A673 (cell line): ENCODE measurements around the gene CEP126. TPM values are rescaled to one million over a fixed set of nuclear protein-coding genes. Genes with fewer than 3 reads are reported as not detected.

ENCODE experiments used
- BruUV-seq: library from RNA; stranded (reverse); fragments of 400-500 nt; replicated peaks from 2 replicates; lab custom pipeline; 2021; lab: Mats Ljungman, UMichigan
- CTCF ChIA-PET: fragments of 300-600 bp; sonication (Branson Sonifier 250); formaldehyde crosslinking; loops from one replicate; lab custom pipeline; 2022; ENCODE audit warnings: antibody characterized with exemption; lab: Charles Lee
- POLR2A ChIA-PET: fragments of 300-600 bp; sonication (Branson Sonifier 250); formaldehyde crosslinking; loops from one replicate; lab custom pipeline; 2022; ENCODE audit warnings: antibody characterized with exemption; ENCODE audit not compliant: low non-redundant PET; lab: Charles Lee
- DNase-seq: peaks from one replicate; pipeline ENCODE4 v3.0.0-alpha.2; 2015; ENCODE audit warnings: low spot score
- H3K27ac ChIP-seq: fragments of 200-600 bp; sonication (generic); 2 replicates; pipeline ENCODE4 v1.5.1; 2016; ENCODE audit warnings: mixed run types, low read depth, mild to moderate bottlenecking, mixed read lengths, antibody characterized with exemption, low read length; ENCODE audit not compliant: poor library complexity, severe bottlenecking
- H3K27me3 ChIP-seq: fragments of 200-600 bp; sonication (generic); replicated peaks from 2 replicates; pipeline ENCODE4 v1.6.1; 2017; ENCODE audit warnings: mixed run types, low read depth, mild to moderate bottlenecking, mixed read lengths, antibody characterized with exemption, low read length; ENCODE audit not compliant: insufficient read depth, poor library complexity
- H3K36me3 ChIP-seq: fragments of 200-600 bp; sonication (generic); 2 replicates; pipeline ENCODE4 v1.6.1; 2016; ENCODE audit warnings: mixed run types, mild to moderate bottlenecking, mixed read lengths, antibody characterized with exemption, low read length; ENCODE audit not compliant: insufficient read depth, poor library complexity, severe bottlenecking
- H3K4me1 ChIP-seq: fragments of 200-600 bp; sonication (generic); 2 replicates; pipeline ENCODE4 v1.6.1; 2017; ENCODE audit warnings: mixed run types, mild to moderate bottlenecking, mixed read lengths, antibody characterized with exemption, low read length; ENCODE audit not compliant: insufficient read depth, poor library complexity, severe bottlenecking
- H3K4me3 ChIP-seq: fragments of 200-600 bp; sonication (generic); 2 replicates; pipeline ENCODE4 v1.5.1; 2016; ENCODE audit warnings: low read depth, mixed run types, mild to moderate bottlenecking, mixed read lengths, low read length; ENCODE audit not compliant: poor library complexity, severe bottlenecking
- H3K9me3 ChIP-seq: fragments of 200-600 bp; sonication (generic); 2 replicates; pipeline ENCODE4 v1.6.1; 2016; ENCODE audit warnings: mixed run types, low read depth, mild to moderate bottlenecking, mixed read lengths, antibody characterized with exemption, low read length; ENCODE audit not compliant: poor library complexity, severe bottlenecking
- CTCF ChIP-seq: fragments of 300-800, 200-600 bp; sonication (generic); conservative IDR thresholded peaks from 2 replicates; pipeline ENCODE4 v1.5.1; 2017; ENCODE audit warnings: low read depth, mild to moderate bottlenecking, antibody characterized with exemption, low read length, moderate library complexity, mixed read lengths
- EZH2 ChIP-seq: fragments of 200-600 bp; sonication (generic); IDR thresholded peaks from 2 replicates; pipeline ENCODE4 v1.6.1; 2017; ENCODE audit warnings: borderline replicate concordance, low read depth, mild to moderate bottlenecking, mixed read lengths, antibody characterized with exemption, low read length; ENCODE audit not compliant: poor library complexity, severe bottlenecking
- intact Hi-C: fragments of 100-400 bp; cut with micrococcal nuclease; formaldehyde crosslinking; loops from one replicate; pipeline ENCODE4 v1.10.0; 2022; ENCODE audit not compliant: unreplicated experiment
- total RNA-seq: library from RNA; stranded (reverse); gene quantifications from 2 replicates; pipeline ENCODE4 v1.2.3, GENCODE V29; 2021

Gene CEP126
- total RNA-seq, 1 experiment from 2014 or later, result 2.3 TPM

DNA sequence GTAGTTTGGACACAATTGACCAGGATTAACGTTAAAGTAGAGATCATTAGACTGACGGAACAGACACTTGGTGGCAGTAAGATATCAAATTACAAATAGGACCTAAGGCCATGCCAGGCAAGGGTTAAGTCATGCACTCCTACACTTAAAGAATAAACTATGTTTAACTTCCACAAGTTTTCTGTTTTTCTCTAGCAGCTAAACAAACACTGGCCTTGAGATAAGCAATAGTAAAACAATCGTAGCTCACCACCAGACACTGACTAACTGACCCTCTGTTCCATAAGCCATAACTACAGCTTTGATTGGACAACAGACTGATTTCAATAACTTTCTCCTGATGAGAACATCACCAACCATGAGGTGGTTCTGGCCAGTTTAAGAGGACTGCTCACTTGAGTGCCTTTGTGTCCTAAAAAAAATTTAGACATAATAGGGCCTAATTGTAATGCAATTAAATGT lies 2.0 kb upstream of the CEP126 start:
- Histone ChIP-seq H3K36me3 (no peaks in the 10 kb centered on the region), H3K27me3 (no peaks in the 10 kb centered on the region), H3K9me3 (no peaks in the 10 kb centered on the region), H3K4me3 (no peak overlapping the region), H3K27ac (no peak overlapping the region), H3K4me1 (peaks cover 18% of the 10 kb centered on the region)
- CTCF ChIA-PET, result no interaction called here
- intact Hi-C loops, result no loop called here
- no TSS peak for BruUV-seq
- POLR2A ChIA-PET, result no interaction called here
- TF ChIP-seq EZH2, result no peak
- TF ChIP-seq CTCF, result no peak
- no peak for DNase-seq

DNA sequence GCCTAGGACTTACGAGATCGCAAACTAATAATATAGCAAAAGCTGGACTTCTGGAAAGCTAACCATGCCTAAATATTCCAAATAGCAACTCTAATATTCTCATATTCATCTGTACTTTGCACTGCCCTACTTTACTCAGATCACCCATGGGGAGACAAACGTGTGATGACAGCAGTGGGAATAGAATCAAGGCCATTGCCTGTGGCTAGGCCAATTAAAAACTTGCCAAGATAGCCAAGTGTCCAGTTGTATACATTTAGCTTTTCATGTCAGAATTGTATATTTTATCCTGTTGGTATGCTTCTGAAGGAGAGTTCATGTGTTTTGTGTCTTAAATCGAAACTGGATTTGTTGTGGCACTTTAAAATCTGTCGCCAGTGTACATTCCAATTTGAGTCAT lies 1.2 kb upstream of the CEP126 start:
- no peak for TF ChIP-seq CTCF
- no peak for TF ChIP-seq EZH2
- Histone ChIP-seq H3K27ac (no peak overlapping the region), H3K27me3 (no peaks in the 10 kb centered on the region), H3K36me3 (no peaks in the 10 kb centered on the region), H3K9me3 (no peaks in the 10 kb centered on the region), H3K4me1 (peaks cover 18% of the 10 kb centered on the region), H3K4me3 (no peak overlapping the region)
- no TSS peak for BruUV-seq
- intact Hi-C loops, result no loop called here
- ChIA-PET POLR2A (no interaction called here), CTCF (no interaction called here)
- DNase-seq, result no peak

DNA sequence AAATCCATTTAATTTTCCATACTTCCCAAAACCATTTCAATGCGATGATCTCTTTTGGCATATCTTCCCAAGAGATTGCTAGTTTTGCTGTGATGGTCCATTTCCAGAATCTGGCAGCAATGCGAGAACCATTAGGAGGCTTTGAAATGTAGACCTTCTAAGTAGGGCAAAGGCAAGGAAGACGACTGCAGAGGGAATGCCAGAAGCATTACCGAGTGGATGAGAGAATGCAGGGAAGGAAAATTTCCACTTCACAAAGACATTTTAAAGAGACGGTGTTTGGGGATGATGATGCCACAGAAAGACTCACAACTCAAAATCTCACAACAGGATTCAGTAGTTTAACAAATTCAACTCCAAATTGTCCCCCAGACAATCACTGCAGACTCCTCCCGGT lies 471 bp upstream of the CEP126 start:
- DNase-seq, result no peak
- ChIA-PET POLR2A (no interaction called here), CTCF (interaction anchor here (0.6 to 1.0 kb wide), 2 partner anchors 93 to 394 kb away, joined by 3 to 8 read pairs; no protein-coding TSS in a partner anchor)
- Histone ChIP-seq H3K4me1 (peaks cover 18% of the 10 kb centered on the region), H3K9me3 (no peaks in the 10 kb centered on the region), H3K4me3 (peak overlapping the region; percentile 82), H3K27ac (no peak overlapping the region), H3K27me3 (no peaks in the 10 kb centered on the region), H3K36me3 (no peaks in the 10 kb centered on the region)
- no peak for TF ChIP-seq EZH2
- TF ChIP-seq CTCF, result no peak
- no TSS peak for BruUV-seq
- intact Hi-C loops, result no loop called here
